Neural cell (in vitro differentiated cells): Measurements from ENCODE around the gene KCNH6.

Source experiments
- EP300 ChIP-seq: fragments of 450-650 bp; conservative IDR thresholded peaks from 2 replicates; pipeline ENCODE4 v1.6.1; 2014; ENCODE audit warnings: antibody characterized with exemption, mild to moderate bottlenecking, moderate library complexity; ENCODE audit not compliant: poor library complexity, severe bottlenecking
- EZH2 ChIP-seq: fragments of 200-600, 300-800 bp; shearing (Covaris generic), sonication (generic); IDR thresholded peaks from 2 replicates; pipeline ENCODE4 v1.6.1; 2014; ENCODE audit warnings: antibody characterized with exemption, low read length, borderline replicate concordance, mild to moderate bottlenecking; ENCODE audit not compliant: insufficient read depth, poor library complexity, severe bottlenecking
- TF ChIP-seq, protein P1 (sequence below): IDR thresholded peaks from 2 replicates; pipeline ENCODE4 v1.6.1; 2012; ENCODE audit warnings: borderline replicate concordance
- TF ChIP-seq, protein P2 (sequence below): fragments of 450-650 bp; IDR thresholded peaks from 2 replicates; pipeline ENCODE4 v1.5.1; 2014; ENCODE audit warnings: antibody characterized with exemption, mild to moderate bottlenecking, moderate library complexity; ENCODE audit not compliant: poor library complexity, severe bottlenecking

DNA sequence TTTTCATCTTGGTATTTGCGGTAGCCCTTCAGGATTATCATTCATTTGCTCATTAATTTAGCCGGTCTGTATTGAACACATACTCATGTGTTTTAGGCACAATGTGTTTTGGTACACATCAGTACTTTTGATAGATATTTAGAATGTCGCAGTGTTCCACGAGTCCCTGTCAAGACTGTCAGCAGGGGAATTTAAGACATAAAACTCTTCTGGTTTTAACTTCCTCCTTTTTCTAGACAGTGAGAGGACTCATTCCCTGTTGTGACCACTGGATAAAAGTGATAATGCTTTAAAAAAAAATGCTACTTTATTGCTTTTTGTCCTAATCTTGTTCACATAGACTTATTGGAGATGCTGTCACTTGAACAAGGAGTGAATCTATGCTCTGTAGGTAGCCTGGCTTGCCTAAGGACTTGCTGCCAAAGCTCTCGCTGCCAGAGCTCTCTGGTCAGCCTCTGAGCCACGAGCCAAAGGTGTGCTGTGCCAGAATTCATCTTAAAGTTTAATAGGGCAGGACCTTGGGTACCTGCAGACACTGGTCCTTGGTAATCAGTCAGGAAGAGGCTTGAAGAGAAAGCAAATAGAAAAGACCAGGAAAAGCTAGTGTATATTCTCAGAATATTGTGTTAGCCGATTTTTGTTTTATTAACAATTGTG is 32.5 kb downstream of the KCNH6 start:
- no peak for TF ChIP-seq EP300
- TF ChIP-seq, protein P1, sequence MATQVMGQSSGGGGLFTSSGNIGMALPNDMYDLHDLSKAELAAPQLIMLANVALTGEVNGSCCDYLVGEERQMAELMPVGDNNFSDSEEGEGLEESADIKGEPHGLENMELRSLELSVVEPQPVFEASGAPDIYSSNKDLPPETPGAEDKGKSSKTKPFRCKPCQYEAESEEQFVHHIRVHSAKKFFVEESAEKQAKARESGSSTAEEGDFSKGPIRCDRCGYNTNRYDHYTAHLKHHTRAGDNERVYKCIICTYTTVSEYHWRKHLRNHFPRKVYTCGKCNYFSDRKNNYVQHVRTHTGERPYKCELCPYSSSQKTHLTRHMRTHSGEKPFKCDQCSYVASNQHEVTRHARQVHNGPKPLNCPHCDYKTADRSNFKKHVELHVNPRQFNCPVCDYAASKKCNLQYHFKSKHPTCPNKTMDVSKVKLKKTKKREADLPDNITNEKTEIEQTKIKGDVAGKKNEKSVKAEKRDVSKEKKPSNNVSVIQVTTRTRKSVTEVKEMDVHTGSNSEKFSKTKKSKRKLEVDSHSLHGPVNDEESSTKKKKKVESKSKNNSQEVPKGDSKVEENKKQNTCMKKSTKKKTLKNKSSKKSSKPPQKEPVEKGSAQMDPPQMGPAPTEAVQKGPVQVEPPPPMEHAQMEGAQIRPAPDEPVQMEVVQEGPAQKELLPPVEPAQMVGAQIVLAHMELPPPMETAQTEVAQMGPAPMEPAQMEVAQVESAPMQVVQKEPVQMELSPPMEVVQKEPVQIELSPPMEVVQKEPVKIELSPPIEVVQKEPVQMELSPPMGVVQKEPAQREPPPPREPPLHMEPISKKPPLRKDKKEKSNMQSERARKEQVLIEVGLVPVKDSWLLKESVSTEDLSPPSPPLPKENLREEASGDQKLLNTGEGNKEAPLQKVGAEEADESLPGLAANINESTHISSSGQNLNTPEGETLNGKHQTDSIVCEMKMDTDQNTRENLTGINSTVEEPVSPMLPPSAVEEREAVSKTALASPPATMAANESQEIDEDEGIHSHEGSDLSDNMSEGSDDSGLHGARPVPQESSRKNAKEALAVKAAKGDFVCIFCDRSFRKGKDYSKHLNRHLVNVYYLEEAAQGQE = no peak
- no peak for TF ChIP-seq EZH2
- TF ChIP-seq, protein P2, sequence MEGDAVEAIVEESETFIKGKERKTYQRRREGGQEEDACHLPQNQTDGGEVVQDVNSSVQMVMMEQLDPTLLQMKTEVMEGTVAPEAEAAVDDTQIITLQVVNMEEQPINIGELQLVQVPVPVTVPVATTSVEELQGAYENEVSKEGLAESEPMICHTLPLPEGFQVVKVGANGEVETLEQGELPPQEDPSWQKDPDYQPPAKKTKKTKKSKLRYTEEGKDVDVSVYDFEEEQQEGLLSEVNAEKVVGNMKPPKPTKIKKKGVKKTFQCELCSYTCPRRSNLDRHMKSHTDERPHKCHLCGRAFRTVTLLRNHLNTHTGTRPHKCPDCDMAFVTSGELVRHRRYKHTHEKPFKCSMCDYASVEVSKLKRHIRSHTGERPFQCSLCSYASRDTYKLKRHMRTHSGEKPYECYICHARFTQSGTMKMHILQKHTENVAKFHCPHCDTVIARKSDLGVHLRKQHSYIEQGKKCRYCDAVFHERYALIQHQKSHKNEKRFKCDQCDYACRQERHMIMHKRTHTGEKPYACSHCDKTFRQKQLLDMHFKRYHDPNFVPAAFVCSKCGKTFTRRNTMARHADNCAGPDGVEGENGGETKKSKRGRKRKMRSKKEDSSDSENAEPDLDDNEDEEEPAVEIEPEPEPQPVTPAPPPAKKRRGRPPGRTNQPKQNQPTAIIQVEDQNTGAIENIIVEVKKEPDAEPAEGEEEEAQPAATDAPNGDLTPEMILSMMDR = no peak
